OCI-LY7 (cell line): ENCODE measurements around the gene INTS7.

Experiments used
- EZH2phosphoT487 ChIP-seq: fragments of 200-600 bp; sonication (generic); IDR thresholded peaks from 2 replicates; pipeline ENCODE4 v1.6.1; 2018; ENCODE audit warnings: low read depth, borderline replicate concordance, mild to moderate bottlenecking, mixed run types, antibody characterized with exemption, low read length, moderate library complexity, mixed read lengths
- TF ChIP-seq, protein P1 (sequence below): fragments of 200-600 bp; sonication (generic); conservative IDR thresholded peaks from 2 replicates; pipeline ENCODE4 v1.5.1; 2014; ENCODE audit warnings: mild to moderate bottlenecking, antibody characterized with exemption, low read length, moderate library complexity, mixed read lengths

DNA sequence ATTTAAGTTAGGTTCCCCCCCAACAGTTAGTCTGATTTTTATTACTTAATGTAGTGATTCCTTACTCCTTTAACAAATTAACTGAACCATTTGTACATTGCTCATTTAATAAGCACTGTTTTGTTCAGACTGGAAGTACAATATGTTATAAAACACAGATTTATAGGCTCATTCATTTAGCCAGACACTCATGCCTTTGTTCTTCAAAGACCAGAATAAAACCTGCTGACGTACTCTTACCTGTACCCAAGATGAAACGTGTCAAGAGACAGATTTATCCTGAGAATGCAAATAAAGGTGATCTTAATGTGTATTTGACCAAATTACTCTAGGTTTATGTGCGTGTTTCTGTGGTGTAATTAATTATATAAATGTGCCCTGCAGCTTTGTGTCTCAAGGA lies 92.8 kb downstream of the INTS7 start:
- TF ChIP-seq, protein P1, sequence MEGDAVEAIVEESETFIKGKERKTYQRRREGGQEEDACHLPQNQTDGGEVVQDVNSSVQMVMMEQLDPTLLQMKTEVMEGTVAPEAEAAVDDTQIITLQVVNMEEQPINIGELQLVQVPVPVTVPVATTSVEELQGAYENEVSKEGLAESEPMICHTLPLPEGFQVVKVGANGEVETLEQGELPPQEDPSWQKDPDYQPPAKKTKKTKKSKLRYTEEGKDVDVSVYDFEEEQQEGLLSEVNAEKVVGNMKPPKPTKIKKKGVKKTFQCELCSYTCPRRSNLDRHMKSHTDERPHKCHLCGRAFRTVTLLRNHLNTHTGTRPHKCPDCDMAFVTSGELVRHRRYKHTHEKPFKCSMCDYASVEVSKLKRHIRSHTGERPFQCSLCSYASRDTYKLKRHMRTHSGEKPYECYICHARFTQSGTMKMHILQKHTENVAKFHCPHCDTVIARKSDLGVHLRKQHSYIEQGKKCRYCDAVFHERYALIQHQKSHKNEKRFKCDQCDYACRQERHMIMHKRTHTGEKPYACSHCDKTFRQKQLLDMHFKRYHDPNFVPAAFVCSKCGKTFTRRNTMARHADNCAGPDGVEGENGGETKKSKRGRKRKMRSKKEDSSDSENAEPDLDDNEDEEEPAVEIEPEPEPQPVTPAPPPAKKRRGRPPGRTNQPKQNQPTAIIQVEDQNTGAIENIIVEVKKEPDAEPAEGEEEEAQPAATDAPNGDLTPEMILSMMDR = no peak
- TF ChIP-seq EZH2phosphoT487 = no peak
